ENCODE data around the gene METTL9. TPM values are rescaled to one million over a fixed set of nuclear protein-coding genes. Genes with fewer than 3 reads are reported as not detected.
"Not testable (repeated sequence)": the region's sequence is repeated elsewhere in the genome, so short reads cannot be mapped to it uniquely, and the experiment has no call there.

METTL9 gene
- polyA plus RNA-seq, 3 donors: 181 to 400 (median 373) TPM

DNA sequence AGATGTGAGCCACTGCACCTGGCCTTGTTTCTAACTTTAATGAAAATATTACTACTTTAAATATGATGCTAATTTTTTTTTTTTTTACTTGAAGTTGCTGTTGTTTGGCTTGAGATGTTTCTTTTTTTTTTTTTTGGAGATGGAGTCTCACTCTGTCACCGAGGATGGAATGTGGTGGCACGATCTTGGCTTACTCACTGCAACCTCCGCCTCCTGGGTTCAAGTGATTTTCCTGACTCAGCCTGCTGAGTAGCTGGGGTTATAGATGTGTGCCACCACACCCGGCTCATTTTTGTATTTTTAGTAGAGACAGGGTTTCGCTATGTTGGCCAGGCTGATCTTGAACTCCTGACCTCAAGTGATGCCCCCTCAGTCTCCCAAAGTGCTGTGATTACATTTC lies 29.4 kb downstream of the METTL9 start:
- no peak overlapping the region for H3K4me3 ChIP-seq (replicated peaks in 1 of 3; ENCODE audit: low read depth in 2 of 3, low read length in 3 of 3)
- no CpG with 5 or more reads among the region's 5 CpGs for WGBS (ENCODE audit: insufficient coverage)

DNA sequence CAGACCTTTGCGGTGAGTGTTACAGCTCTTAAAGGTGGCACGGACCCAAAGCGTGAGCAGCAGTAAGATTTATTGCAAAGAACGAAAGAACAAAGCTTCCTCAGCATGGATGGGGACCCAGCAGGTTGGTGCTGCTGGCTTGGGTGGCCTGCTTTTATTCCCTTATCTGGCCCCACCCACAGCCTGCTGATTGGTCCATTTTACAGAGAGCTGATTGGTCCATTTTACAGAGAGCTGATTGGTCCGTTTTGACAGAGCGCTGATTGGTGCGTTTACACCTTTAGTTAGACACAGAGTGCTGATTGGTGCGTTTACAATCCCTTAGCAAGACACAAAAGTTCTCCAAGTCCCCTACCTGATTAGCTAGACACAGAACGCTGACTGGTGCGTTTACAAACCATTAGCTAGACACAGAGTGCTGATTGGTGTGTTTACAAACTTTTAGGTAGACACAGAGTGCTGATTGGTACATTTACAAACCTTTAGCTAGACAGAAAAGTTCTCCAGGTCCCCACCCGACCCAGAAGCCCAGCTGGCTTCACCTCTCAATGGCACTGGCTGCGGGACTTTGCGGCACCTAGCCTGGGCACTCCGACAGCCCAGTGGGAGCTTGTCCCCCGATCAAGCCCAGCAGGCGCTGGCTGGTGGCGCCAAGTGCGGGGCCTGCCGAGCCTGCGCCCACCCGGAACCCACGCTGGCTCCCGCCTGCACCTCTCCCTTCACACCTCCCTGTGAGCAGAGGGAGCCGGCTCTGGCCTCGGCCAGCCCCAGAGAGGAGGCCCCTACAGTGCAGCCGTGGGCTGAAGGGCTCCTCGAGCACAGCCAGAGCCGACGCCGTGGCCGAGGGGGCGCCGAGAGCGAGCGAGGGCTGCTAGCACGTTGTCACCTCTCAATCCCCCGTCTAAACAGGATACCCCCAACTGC lies 30.5 kb downstream of the METTL9 start:
- WGBS (ENCODE audit: insufficient coverage): over 99% methylated on average over 24 of the region's 37 CpGs
- DNase-seq; H3K4me2 ChIP-seq (replicated peaks; ENCODE audit: extremely low read depth, low read length, poor library complexity, severe bottlenecking); H3K27me3 Mint-ChIP-seq (ENCODE audit: low read depth in 3 of 3); H3K9me3 ChIP-seq (replicated peaks in 1 of 2; ENCODE audit: control insufficient read depth in 1 of 2, insufficient read depth in 1 of 2, low read length in 2 of 2); H3K27me3 ChIP-seq (ENCODE audit: control insufficient read depth in 2 of 2, insufficient read depth in 2 of 2, low read length in 2 of 2); H3K4me3 Mint-ChIP-seq; H3K9ac ChIP-seq (ENCODE audit: insufficient read depth, low read length, poor library complexity, severe bottlenecking); H3K9me3 Mint-ChIP-seq; H3K4me3 ChIP-seq (replicated peaks in 1 of 3; ENCODE audit: low read depth in 2 of 3, low read length in 3 of 3); H2AFZ ChIP-seq (ENCODE audit: insufficient read depth, low read depth, low read length, poor library complexity, severe bottlenecking): not testable (repeated sequence)
- Histone ChIP-seq H3K79me2 (ENCODE audit: insufficient read depth, low read length) (peaks cover 91% of the 10 kb centered on the region), H3K36me3 (replicated peaks in 1 of 2; ENCODE audit: control insufficient read depth in 1 of 2, insufficient read depth in 2 of 2, low read length in 2 of 2) (peaks cover 39 to 61% of the 10 kb centered on the region in 2 donors), H4K20me1 (ENCODE audit: insufficient read depth, low read length) (peaks cover 62% of the 10 kb centered on the region), H3K4me1 (ENCODE audit: control insufficient read depth in 1 of 2, insufficient read depth in 2 of 2, low read length in 2 of 2) (peaks cover 58 to 71% of the 10 kb centered on the region in 2 donors), H3K27ac (ENCODE audit: low read depth in 1 of 2, low read length in 2 of 2) (peak overlapping the region in 1 of 2 donors; percentile 61)
- H3K36me3 Mint-ChIP-seq: peaks cover 59 to 77% of the 10 kb centered on the region in 2 donors
- intact Hi-C loops (cut with micrococcal nuclease): loop anchor here (5.0 kb wide), 2 partner anchors 38 to 43 kb away; no protein-coding TSS in a partner anchor
- peaks cover 68% of the 10 kb centered on the region for H3K4me1 Mint-ChIP-seq
- peak overlapping the region; percentile 28 to 87 (median 74) for H3K27ac Mint-ChIP-seq

More for the DNA sequence above, 29.4 kb downstream of the METTL9 start:
- TF ChIP-seq, protein P1, sequence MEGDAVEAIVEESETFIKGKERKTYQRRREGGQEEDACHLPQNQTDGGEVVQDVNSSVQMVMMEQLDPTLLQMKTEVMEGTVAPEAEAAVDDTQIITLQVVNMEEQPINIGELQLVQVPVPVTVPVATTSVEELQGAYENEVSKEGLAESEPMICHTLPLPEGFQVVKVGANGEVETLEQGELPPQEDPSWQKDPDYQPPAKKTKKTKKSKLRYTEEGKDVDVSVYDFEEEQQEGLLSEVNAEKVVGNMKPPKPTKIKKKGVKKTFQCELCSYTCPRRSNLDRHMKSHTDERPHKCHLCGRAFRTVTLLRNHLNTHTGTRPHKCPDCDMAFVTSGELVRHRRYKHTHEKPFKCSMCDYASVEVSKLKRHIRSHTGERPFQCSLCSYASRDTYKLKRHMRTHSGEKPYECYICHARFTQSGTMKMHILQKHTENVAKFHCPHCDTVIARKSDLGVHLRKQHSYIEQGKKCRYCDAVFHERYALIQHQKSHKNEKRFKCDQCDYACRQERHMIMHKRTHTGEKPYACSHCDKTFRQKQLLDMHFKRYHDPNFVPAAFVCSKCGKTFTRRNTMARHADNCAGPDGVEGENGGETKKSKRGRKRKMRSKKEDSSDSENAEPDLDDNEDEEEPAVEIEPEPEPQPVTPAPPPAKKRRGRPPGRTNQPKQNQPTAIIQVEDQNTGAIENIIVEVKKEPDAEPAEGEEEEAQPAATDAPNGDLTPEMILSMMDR (IDR thresholded peaks at IDR 0.05): no peak
- Histone ChIP-seq H3K36me3 (replicated peaks in 1 of 2; ENCODE audit: control insufficient read depth in 1 of 2, insufficient read depth in 2 of 2, low read length in 2 of 2) (peaks cover 39 to 61% of the 10 kb centered on the region in 2 donors), H3K4me2 (replicated peaks; ENCODE audit: extremely low read depth, low read length, poor library complexity, severe bottlenecking) (no peak overlapping the region), H3K79me2 (ENCODE audit: insufficient read depth, low read length) (peaks cover 91% of the 10 kb centered on the region), H3K9me3 (replicated peaks in 1 of 2; ENCODE audit: control insufficient read depth in 1 of 2, insufficient read depth in 1 of 2, low read length in 2 of 2) (peaks cover 0 to 5% of the 10 kb centered on the region in 2 donors), H3K27me3 (ENCODE audit: control insufficient read depth in 2 of 2, insufficient read depth in 2 of 2, low read length in 2 of 2) (no peaks in the 10 kb centered on the region), H3K4me1 (ENCODE audit: control insufficient read depth in 1 of 2, insufficient read depth in 2 of 2, low read length in 2 of 2) (peaks cover 58 to 73% of the 10 kb centered on the region in 2 donors), H3K9ac (ENCODE audit: insufficient read depth, low read length, poor library complexity, severe bottlenecking) (no peak overlapping the region), H3K27ac (ENCODE audit: low read depth in 1 of 2, low read length in 2 of 2) (peak overlapping the region in 1 of 2 donors; percentile 87), H2AFZ (ENCODE audit: insufficient read depth, low read depth, low read length, poor library complexity, severe bottlenecking) (no peak overlapping the region), H4K20me1 (ENCODE audit: insufficient read depth, low read length) (peaks cover 52% of the 10 kb centered on the region)
- Mint-ChIP-seq H3K36me3 (peaks cover 54 to 75% of the 10 kb centered on the region in 2 donors), H3K27me3 (ENCODE audit: low read depth in 3 of 3) (peaks cover 0 to under 1% (median 0%) of the 10 kb centered on the region in 3 donors), H3K27ac (peak overlapping the region in 4 of 7 donors; percentile 25 to 87 (median 76)), H3K4me1 (peaks cover 74% of the 10 kb centered on the region), H3K4me3 (no peak overlapping the region), H3K9me3 (peaks cover 0 to 7% (median 2%) of the 10 kb centered on the region in 7 donors)
- DNase-seq: no peak
- intact Hi-C loops (cut with micrococcal nuclease): loop anchor here (5.0 kb wide), 2 partner anchors 36 to 41 kb away; no protein-coding TSS in a partner anchor

DNA sequence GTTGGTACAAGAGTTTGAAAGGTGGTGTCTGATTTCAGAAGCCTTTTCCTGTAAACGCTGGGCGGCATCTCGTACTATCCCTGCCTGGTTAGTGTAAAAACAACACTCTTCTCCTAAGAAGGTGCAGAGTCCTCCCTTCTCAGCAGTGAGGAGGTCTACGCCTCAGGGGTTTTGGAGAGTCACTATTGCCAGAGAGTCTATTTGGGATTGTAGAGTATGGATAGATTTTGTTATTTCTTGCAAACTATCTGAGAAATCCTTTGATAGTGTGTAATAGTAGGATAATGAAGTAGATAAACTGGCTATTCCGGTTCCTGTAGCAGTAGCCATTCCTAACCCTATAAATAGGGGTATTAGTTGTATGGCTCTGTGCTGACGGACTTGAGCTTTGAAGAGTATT lies 31.5 kb downstream of the METTL9 start:
- H4K20me1 ChIP-seq (ENCODE audit: insufficient read depth, low read length): peaks cover 66% of the 10 kb centered on the region
- WGBS (ENCODE audit: insufficient coverage): no CpG with 5 or more reads among the region's 6 CpGs
- intact Hi-C loops (cut with micrococcal nuclease); H2AFZ ChIP-seq (ENCODE audit: insufficient read depth, low read depth, low read length, poor library complexity, severe bottlenecking); H3K4me2 ChIP-seq (replicated peaks; ENCODE audit: extremely low read depth, low read length, poor library complexity, severe bottlenecking); H3K27me3 Mint-ChIP-seq (ENCODE audit: low read depth in 3 of 3); DNase-seq; H3K4me3 Mint-ChIP-seq; H3K9me3 ChIP-seq (replicated peaks in 1 of 2; ENCODE audit: control insufficient read depth in 1 of 2, insufficient read depth in 1 of 2, low read length in 2 of 2); H3K4me3 ChIP-seq (replicated peaks in 1 of 3; ENCODE audit: low read depth in 2 of 3, low read length in 3 of 3); H3K9ac ChIP-seq (ENCODE audit: insufficient read depth, low read length, poor library complexity, severe bottlenecking); H3K9me3 Mint-ChIP-seq; H3K27me3 ChIP-seq (ENCODE audit: control insufficient read depth in 2 of 2, insufficient read depth in 2 of 2, low read length in 2 of 2): not testable (repeated sequence)
- Mint-ChIP-seq H3K27ac (peak overlapping the region; percentile 28 to 87 (median 74)), H3K36me3 (peaks cover 64 to 79% of the 10 kb centered on the region in 2 donors), H3K4me1 (peaks cover 59% of the 10 kb centered on the region)
- H3K36me3 ChIP-seq (replicated peaks in 1 of 2; ENCODE audit: control insufficient read depth in 1 of 2, insufficient read depth in 2 of 2, low read length in 2 of 2): peaks cover 40 to 65% of the 10 kb centered on the region in 2 donors
- H3K79me2 ChIP-seq (ENCODE audit: insufficient read depth, low read length): peaks cover 91% of the 10 kb centered on the region
- H3K4me1 ChIP-seq (ENCODE audit: control insufficient read depth in 1 of 2, insufficient read depth in 2 of 2, low read length in 2 of 2): peaks cover 52 to 61% of the 10 kb centered on the region in 2 donors
- H3K27ac ChIP-seq (ENCODE audit: low read depth in 1 of 2, low read length in 2 of 2): peak overlapping the region in 1 of 2 donors; percentile 49

Measured in CD14-positive monocyte (primary cell).